ENCODE results near the gene LDHD. TPM values are rescaled to one million over a fixed set of nuclear protein-coding genes. Genes with fewer than 3 reads are reported as not detected.
A peak's percentile ranks its signal among the peaks of the same experiment; 100 is the strongest.

Gene LDHD
- total and polyA plus RNA-seq, 2 of the 13 experiments (the other 11 are each of a cell fraction or from before 2014, with no cell fraction given), result 9.1 to 9.8 TPM

DNA sequence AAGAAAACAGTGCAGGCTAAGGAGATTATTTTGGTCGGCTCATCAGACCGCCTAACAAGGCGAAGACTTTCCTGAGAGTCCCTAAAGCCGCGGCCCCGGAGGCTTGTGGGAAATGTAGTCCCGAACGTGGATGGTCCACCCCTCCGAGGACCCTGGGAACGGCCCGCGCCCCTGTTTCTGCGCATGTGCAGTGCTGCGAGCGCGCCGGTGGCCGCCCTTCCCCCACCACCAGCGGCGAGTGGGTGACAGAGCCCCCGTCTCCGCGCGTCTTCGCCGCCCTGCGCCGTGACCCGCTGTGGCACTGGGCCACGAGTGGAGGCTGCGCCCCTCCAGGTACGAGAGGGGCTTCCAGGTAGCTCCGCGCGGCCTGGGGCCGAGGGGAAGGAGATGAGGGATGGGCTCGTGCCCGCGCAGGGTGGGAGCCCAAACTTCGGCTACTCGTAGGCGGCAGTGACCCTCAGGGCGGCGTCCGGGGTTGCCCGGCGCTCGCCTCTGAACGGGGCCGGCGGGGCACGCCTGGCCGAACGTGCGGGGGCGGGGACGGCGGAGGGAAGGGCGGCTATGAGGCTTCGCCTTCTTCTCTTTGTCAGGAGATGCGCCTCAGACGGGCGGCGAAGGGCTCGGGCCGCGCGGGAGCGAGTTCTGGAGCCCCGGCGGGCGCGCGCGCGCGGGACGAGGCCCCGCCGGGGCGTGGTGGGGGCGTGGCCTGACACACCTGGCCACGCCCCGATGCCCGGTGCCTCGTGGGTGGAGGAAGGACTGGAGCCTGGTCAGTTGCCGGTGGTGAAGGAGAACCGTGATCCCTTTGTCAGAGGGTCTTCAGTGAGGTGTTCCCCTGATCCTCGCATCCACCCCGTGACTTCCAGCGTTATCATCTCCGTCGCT lies 32.0 kb upstream of the LDHD start, which contains the start of gene ZFP1 (continued):
- TF ChIP-seq, protein P1, sequence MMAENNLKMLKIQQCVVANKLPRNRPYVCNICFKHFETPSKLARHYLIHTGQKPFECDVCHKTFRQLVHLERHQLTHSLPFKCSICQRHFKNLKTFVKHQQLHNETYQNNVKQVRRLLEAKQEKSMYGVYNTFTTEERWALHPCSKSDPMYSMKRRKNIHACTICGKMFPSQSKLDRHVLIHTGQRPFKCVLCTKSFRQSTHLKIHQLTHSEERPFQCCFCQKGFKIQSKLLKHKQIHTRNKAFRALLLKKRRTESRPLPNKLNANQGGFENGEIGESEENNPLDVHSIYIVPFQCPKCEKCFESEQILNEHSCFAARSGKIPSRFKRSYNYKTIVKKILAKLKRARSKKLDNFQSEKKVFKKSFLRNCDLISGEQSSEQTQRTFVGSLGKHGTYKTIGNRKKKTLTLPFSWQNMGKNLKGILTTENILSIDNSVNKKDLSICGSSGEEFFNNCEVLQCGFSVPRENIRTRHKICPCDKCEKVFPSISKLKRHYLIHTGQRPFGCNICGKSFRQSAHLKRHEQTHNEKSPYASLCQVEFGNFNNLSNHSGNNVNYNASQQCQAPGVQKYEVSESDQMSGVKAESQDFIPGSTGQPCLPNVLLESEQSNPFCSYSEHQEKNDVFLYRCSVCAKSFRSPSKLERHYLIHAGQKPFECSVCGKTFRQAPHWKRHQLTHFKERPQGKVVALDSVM (CRISPR knock-in tag; IDR thresholded peaks at IDR 0.05), result no peak; the same call in 1 of the 2 replicates
- TF ChIP-seq RAD21 (CRISPR knock-in tag; IDR thresholded peaks at IDR 0.05), result peak; percentile 55
- TF ChIP-seq ZNF124 (CRISPR knock-in tag; IDR thresholded peaks at IDR 0.05), result peak; percentile 94
- TF ChIP-seq HOXD1 (CRISPR knock-in tag; IDR thresholded peaks at IDR 0.05), result 0 out of 2 replicates have a peak, but pooled peaks have one; percentile 69
- TF ChIP-seq PAF1 (CRISPR knock-in tag; IDR thresholded peaks at IDR 0.05), result peak; percentile 83; the same call in 1 of the 2 replicates
- peak; percentile 89; the same call in 1 of the 2 replicates for TF ChIP-seq ZNF446 (CRISPR knock-in tag; IDR thresholded peaks at IDR 0.05)
- TF ChIP-seq, protein P2, sequence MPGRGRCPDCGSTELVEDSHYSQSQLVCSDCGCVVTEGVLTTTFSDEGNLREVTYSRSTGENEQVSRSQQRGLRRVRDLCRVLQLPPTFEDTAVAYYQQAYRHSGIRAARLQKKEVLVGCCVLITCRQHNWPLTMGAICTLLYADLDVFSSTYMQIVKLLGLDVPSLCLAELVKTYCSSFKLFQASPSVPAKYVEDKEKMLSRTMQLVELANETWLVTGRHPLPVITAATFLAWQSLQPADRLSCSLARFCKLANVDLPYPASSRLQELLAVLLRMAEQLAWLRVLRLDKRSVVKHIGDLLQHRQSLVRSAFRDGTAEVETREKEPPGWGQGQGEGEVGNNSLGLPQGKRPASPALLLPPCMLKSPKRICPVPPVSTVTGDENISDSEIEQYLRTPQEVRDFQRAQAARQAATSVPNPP (CRISPR knock-in tag; IDR thresholded peaks at IDR 0.05), result peak; percentile 42; the same call in 1 of the 2 replicates
- TF ChIP-seq, protein P3, sequence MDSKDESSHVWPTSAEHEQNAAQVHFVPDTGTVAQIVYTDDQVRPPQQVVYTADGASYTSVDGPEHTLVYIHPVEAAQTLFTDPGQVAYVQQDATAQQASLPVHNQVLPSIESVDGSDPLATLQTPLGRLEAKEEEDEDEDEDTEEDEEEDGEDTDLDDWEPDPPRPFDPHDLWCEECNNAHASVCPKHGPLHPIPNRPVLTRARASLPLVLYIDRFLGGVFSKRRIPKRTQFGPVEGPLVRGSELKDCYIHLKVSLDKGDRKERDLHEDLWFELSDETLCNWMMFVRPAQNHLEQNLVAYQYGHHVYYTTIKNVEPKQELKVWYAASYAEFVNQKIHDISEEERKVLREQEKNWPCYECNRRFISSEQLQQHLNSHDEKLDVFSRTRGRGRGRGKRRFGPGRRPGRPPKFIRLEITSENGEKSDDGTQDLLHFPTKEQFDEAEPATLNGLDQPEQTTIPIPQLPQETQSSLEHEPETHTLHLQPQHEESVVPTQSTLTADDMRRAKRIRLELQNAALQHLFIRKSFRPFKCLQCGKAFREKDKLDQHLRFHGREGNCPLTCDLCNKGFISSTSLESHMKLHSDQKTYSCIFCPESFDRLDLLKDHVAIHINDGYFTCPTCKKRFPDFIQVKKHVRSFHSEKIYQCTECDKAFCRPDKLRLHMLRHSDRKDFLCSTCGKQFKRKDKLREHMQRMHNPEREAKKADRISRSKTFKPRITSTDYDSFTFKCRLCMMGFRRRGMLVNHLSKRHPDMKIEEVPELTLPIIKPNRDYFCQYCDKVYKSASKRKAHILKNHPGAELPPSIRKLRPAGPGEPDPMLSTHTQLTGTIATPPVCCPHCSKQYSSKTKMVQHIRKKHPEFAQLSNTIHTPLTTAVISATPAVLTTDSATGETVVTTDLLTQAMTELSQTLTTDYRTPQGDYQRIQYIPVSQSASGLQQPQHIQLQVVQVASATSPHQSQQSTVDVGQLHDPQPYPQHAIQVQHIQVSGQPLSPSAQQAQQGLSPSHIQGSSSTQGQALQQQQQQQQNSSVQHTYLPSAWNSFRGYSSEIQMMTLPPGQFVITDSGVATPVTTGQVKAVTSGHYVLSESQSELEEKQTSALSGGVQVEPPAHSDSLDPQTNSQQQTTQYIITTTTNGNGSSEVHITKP (CRISPR knock-in tag; IDR thresholded peaks at IDR 0.05; ENCODE audit: low read depth), result peak; percentile 71; the same call in 1 of the 2 replicates
- TF ChIP-seq RBFOX2 (IDR thresholded peaks at IDR 0.05; ENCODE audit: low read depth, low read length), result peak; percentile 98
- TF ChIP-seq RFX1 (IDR thresholded peaks at IDR 0.05), result no peak
- TF ChIP-seq CHCHD3 (CRISPR knock-in tag; IDR thresholded peaks at IDR 0.05), result no peak; the same call in 1 of the 2 replicates
- TF ChIP-seq ZNF75D (CRISPR knock-in tag; IDR thresholded peaks at IDR 0.05; ENCODE audit: borderline replicate concordance), result no peak
- peak; percentile 89; the same call in 1 of the 2 replicates for TF ChIP-seq ZNF773 (CRISPR knock-in tag; IDR thresholded peaks at IDR 0.05; ENCODE audit: borderline replicate concordance)
- 0 out of 2 replicates have a peak, but pooled peaks have one; percentile 85 for TF ChIP-seq ZNF34 (CRISPR knock-in tag; IDR thresholded peaks at IDR 0.05; ENCODE audit: borderline replicate concordance)
- TF ChIP-seq, protein P4, sequence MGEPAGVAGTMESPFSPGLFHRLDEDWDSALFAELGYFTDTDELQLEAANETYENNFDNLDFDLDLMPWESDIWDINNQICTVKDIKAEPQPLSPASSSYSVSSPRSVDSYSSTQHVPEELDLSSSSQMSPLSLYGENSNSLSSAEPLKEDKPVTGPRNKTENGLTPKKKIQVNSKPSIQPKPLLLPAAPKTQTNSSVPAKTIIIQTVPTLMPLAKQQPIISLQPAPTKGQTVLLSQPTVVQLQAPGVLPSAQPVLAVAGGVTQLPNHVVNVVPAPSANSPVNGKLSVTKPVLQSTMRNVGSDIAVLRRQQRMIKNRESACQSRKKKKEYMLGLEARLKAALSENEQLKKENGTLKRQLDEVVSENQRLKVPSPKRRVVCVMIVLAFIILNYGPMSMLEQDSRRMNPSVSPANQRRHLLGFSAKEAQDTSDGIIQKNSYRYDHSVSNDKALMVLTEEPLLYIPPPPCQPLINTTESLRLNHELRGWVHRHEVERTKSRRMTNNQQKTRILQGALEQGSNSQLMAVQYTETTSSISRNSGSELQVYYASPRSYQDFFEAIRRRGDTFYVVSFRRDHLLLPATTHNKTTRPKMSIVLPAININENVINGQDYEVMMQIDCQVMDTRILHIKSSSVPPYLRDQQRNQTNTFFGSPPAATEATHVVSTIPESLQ (CRISPR knock-in tag; conservative IDR thresholded peaks at IDR 0.05), result no peak
- peak; percentile 83 for TF ChIP-seq SAP130 (CRISPR knock-in tag; IDR thresholded peaks at IDR 0.05; ENCODE audit: low read depth)
- no peak for TF ChIP-seq ZIK1 (CRISPR knock-in tag; IDR thresholded peaks at IDR 0.05; ENCODE audit: borderline replicate concordance, low read depth)
- TF ChIP-seq CEBPB (IDR thresholded peaks at IDR 0.05; ENCODE audit: borderline replicate concordance, low read depth, low read length), result no peak
- peak; percentile 88; the same call in 1 of the 2 replicates for TF ChIP-seq GZF1 (CRISPR knock-in tag; IDR thresholded peaks at IDR 0.05)
- TF ChIP-seq NR2F1 (CRISPR knock-in tag; IDR thresholded peaks at IDR 0.05), result peak; percentile 46 to 55; a peak in 3 of 4 replicates
